ENCODE data around the gene PLXNB3. TPM values are rescaled to one million over a fixed set of nuclear protein-coding genes. Genes with fewer than 3 reads are reported as not detected.
"Not testable (repeated sequence)": the region's sequence is repeated elsewhere in the genome, so short reads cannot be mapped to it uniquely, and the experiment has no call there.

The PLXNB3 gene
- total RNA-seq, 2 donors from 2014 or later = 5.9 to 7.1 TPM

- DNase-seq (no peak), ATAC-seq (no peak)
- intact Hi-C loops (cut with DNase I) = no loop called here
Measured at GRCh38 chrX:153802513-153803045, 38.5 kb downstream of the PLXNB3 start.

GRCh38 chrX:153803211-153804099, 39.4 kb downstream of the PLXNB3 start:
- intact Hi-C loops (cut with DNase I) = no loop called here
- DNase-seq = no peak
- no peak for ATAC-seq

GRCh38 chrX:153804100-153804595, 40.1 kb downstream of the PLXNB3 start:
- intact Hi-C loops (cut with DNase I) = no loop called here
- no peak for ATAC-seq
- DNase-seq = no peak

GRCh38 chrX:153804621-153805020, 40.6 kb downstream of the PLXNB3 start:
- DNase-seq (no peak), ATAC-seq (no peak)
- intact Hi-C loops (cut with DNase I) = no loop called here

- intact Hi-C loops (cut with DNase I) = no loop called here
- ATAC-seq (no peak), DNase-seq (no peak)
Measured at GRCh38 chrX:153805436-153805835, 41.4 kb downstream of the PLXNB3 start.

- intact Hi-C loops (cut with DNase I) = no loop called here
- no peak for ATAC-seq
- no peak for DNase-seq
Measured at GRCh38 chrX:153806999-153807575, 43.0 kb downstream of the PLXNB3 start.

GRCh38 chrX:153807976-153808375, 43.9 kb downstream of the PLXNB3 start:
- DNase-seq (no peak), ATAC-seq (no peak)
- intact Hi-C loops (cut with DNase I) = no loop called here

- DNase-seq (no peak), ATAC-seq (no peak)
- intact Hi-C loops (cut with DNase I) = no loop called here
Measured at GRCh38 chrX:153812220-153812619, 48.2 kb downstream of the PLXNB3 start.

- DNase-seq = no peak
- intact Hi-C loops (cut with DNase I) = no loop called here
- no peak for ATAC-seq
Measured at GRCh38 chrX:153813161-153813560, 49.1 kb downstream of the PLXNB3 start.

- intact Hi-C loops (cut with DNase I) = no loop called here
- DNase-seq (no peak), ATAC-seq (no peak)
Measured at GRCh38 chrX:153814591-153815315, 50.7 kb downstream of the PLXNB3 start.

- DNase-seq = no peak
- intact Hi-C loops (cut with DNase I) = no loop called here
- ATAC-seq = no peak
Measured at GRCh38 chrX:153816831-153817690, 53.0 kb downstream of the PLXNB3 start.

GRCh38 chrX:153818064-153818463, 54.0 kb downstream of the PLXNB3 start:
- intact Hi-C loops (cut with DNase I); ATAC-seq; DNase-seq: not testable (repeated sequence)

- DNase-seq (peak; percentile 48), ATAC-seq (peak; percentile 66 to 91)
- intact Hi-C loops (cut with DNase I) = no loop called here
Measured at GRCh38 chrX:153818571-153819383, 54.7 kb downstream of the PLXNB3 start.

- ATAC-seq (peak; percentile 19 to 25), DNase-seq (no peak)
- intact Hi-C loops (cut with DNase I) = no loop called here
Measured at GRCh38 chrX:153819384-153820040, 55.5 kb downstream of the PLXNB3 start.

GRCh38 chrX:153820601-153821000, 56.6 kb downstream of the PLXNB3 start:
- intact Hi-C loops (cut with DNase I) = no loop called here
- no peak for ATAC-seq

GRCh38 chrX:153821066-153821465, 57.0 kb downstream of the PLXNB3 start:
- DNase-seq (no peak), ATAC-seq (no peak)
- intact Hi-C loops (cut with DNase I) = no loop called here

More at GRCh38 chrX:153820601-153821000, 56.6 kb downstream of the PLXNB3 start:
- DNase-seq = no peak

- intact Hi-C loops (cut with DNase I) = no loop called here
- no peak for DNase-seq
- ATAC-seq = no peak
Measured at GRCh38 chrX:153824348-153824747, 60.3 kb downstream of the PLXNB3 start.
